Hepatocyte (in vitro differentiated cells): ENCODE measurements around the gene MPHOSPH10. TPM values are rescaled to one million over a fixed set of nuclear protein-coding genes. Genes with fewer than 3 reads are reported as not detected.

Source experiments
- DNase-seq: peaks from one replicate; pipeline ENCODE4 v3.0.0-alpha.2; 2016; ENCODE audit warnings: low spot score
- H2AFZ ChIP-seq: fragments of 200-600 bp; sonication (generic); 2 replicates; pipeline ENCODE4 v1.6.0; 2016; ENCODE audit warnings: antibody characterized with exemption, mild to moderate bottlenecking
- H3K27ac ChIP-seq: fragments of 200-600 bp; sonication (generic); 2 replicates; pipeline ENCODE4 v1.5.1; 2016; ENCODE audit warnings: mild to moderate bottlenecking
- H3K27me3 ChIP-seq: fragments of 200-600 bp; sonication (generic); 2 replicates; pipeline ENCODE4 v1.6.1; 2016
- H3K36me3 ChIP-seq: fragments of 200-600 bp; sonication (generic); replicated peaks from 2 replicates; pipeline ENCODE4 v1.5.1; 2016; ENCODE audit warnings: low read depth; ENCODE audit not compliant: insufficient read depth
- H3K4me1 ChIP-seq: fragments of 200-600 bp; sonication (generic); 2 replicates; pipeline ENCODE4 v1.5.1; 2016; ENCODE audit warnings: mild to moderate bottlenecking, moderate library complexity; ENCODE audit not compliant: insufficient read depth
- H3K4me2 ChIP-seq: fragments of 200-600 bp; sonication (generic); 2 replicates; pipeline ENCODE4 v1.6.0; 2016
- H3K4me3 ChIP-seq: fragments of 200-600 bp; sonication (generic); 2 replicates; pipeline ENCODE4 v1.5.1; 2016; ENCODE audit warnings: mild to moderate bottlenecking
- H3K79me2 ChIP-seq: fragments of 200-600 bp; sonication (generic); 2 replicates; pipeline ENCODE4 v1.6.0; 2017; ENCODE audit warnings: mild to moderate bottlenecking
- H3K9me2 ChIP-seq: fragments of 200-600 bp; sonication (generic); replicated peaks from 2 replicates; pipeline ENCODE4 v1.6.0; 2017; ENCODE audit warnings: mild to moderate bottlenecking; ENCODE audit not compliant: insufficient read depth
- H3K9me3 ChIP-seq: fragments of 200-600 bp; sonication (generic); 2 replicates; pipeline ENCODE4 v1.5.1; 2016; ENCODE audit warnings: low read depth, mild to moderate bottlenecking
- H4K20me1 ChIP-seq: fragments of 200-600 bp; sonication (generic); 2 replicates; pipeline ENCODE4 v1.6.0; 2016; ENCODE audit warnings: mild to moderate bottlenecking; ENCODE audit not compliant: insufficient read depth, poor library complexity, severe bottlenecking
- EZH2 ChIP-seq: fragments of 200-600 bp; sonication (generic); IDR thresholded peaks from 2 replicates; pipeline ENCODE4 v1.6.1; 2016; ENCODE audit warnings: antibody characterized with exemption, mild to moderate bottlenecking, borderline replicate concordance
- EZH2phosphoT487 ChIP-seq: fragments of 200-600 bp; sonication (generic); IDR thresholded peaks from one replicate; pipeline ENCODE4 v1.6.1; 2018; ENCODE audit warnings: antibody characterized with exemption, mild to moderate bottlenecking, low read depth, moderate library complexity; ENCODE audit not compliant: unreplicated experiment, severe bottlenecking
- WGBS: methylation state at CpG from one replicate; pipeline ENCODE4 v1.1.6; 2016; ENCODE audit warnings: low lambda C conversion rate; ENCODE audit errors: missing lambda C conversion rate; 5-methylcytosine and 5-hydroxymethylcytosine counted together
- polyA plus RNA-seq: library from polyadenylated mRNA; unstranded; fragments of >200 nt; fragmentation: Nextera tagmentation; extraction: Ambion mirVana; gene quantifications from 2 replicates; pipeline ENCODE4 v1.2.1, GENCODE V29; 2016
- total RNA-seq: library from RNA; depleted of rRNA; stranded (reverse); fragments of >200 nt; gene quantifications from 2 replicates; pipeline ENCODE4 v1.2.3, GENCODE V29; 2014
- TF ChIP-seq, protein P1 (sequence below): fragments of 200-600 bp; sonication (generic); IDR thresholded peaks from 2 replicates; pipeline ENCODE4 v1.5.1; 2016; ENCODE audit warnings: antibody characterized with exemption, mild to moderate bottlenecking; ENCODE audit not compliant: poor library complexity

Gene MPHOSPH10
- total and polyA plus RNA-seq, 2 experiments from 2014 or later, result 17.0 to 18.8 TPM

DNA sequence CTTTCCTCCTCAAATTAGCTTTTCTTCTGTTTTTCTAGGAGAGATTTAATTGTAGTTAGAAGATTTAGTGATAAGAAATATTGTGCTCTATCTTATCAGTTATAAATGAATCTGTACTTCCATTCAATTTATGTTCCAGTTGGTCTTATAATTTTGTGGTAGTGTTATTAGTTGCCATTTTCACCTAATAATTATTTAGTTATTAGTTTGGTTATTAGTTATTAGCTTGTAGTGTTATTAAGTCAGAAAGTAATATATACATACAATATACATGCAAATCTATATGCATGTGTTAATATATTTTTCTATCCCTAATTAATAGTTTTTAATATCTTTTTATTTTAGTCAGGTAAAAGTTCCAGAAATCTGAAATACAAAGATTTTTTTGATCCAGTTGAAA, 3.2 kb downstream of the MPHOSPH10 start:
- Histone ChIP-seq H3K36me3 (no peaks in the 10 kb centered on the region), H3K9me2 (no peaks in the 10 kb centered on the region), H2AFZ (no peak overlapping the region), H3K27me3 (no peaks in the 10 kb centered on the region), H3K4me1 (peaks cover 9% of the 10 kb centered on the region), H3K4me3 (no peak overlapping the region), H4K20me1 (no peaks in the 10 kb centered on the region), H3K79me2 (peaks cover 43% of the 10 kb centered on the region), H3K9me3 (no peaks in the 10 kb centered on the region), H3K27ac (no peak overlapping the region), H3K4me2 (no peak overlapping the region)
- TF ChIP-seq, protein P1, sequence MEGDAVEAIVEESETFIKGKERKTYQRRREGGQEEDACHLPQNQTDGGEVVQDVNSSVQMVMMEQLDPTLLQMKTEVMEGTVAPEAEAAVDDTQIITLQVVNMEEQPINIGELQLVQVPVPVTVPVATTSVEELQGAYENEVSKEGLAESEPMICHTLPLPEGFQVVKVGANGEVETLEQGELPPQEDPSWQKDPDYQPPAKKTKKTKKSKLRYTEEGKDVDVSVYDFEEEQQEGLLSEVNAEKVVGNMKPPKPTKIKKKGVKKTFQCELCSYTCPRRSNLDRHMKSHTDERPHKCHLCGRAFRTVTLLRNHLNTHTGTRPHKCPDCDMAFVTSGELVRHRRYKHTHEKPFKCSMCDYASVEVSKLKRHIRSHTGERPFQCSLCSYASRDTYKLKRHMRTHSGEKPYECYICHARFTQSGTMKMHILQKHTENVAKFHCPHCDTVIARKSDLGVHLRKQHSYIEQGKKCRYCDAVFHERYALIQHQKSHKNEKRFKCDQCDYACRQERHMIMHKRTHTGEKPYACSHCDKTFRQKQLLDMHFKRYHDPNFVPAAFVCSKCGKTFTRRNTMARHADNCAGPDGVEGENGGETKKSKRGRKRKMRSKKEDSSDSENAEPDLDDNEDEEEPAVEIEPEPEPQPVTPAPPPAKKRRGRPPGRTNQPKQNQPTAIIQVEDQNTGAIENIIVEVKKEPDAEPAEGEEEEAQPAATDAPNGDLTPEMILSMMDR, result no peak
- no peak for TF ChIP-seq EZH2phosphoT487
- TF ChIP-seq EZH2, result no peak
- DNase-seq, result no peak

DNA sequence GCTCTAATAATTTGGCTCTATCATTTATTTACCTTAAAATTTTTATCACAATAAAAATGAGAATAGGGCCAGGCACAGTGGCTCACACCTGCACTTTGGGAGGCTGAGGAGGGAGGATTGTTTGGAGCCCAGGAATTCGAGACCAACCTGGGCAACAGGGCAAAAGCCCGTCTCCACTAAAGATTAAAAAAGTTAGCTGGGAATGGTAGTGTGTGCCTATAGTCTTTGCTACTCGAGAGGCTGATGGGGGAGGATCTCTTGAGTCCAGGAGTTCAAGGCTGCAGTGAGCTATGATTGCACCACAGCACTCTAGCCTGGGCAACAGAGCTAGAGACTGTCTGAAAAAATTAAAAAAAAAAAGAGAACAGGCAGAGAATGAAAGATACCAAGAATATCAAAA, 5.7 kb downstream of the MPHOSPH10 start:
- TF ChIP-seq, protein P1, result no peak
- TF ChIP-seq EZH2phosphoT487, result no peak
- no peak for TF ChIP-seq EZH2
- no peaks in the 10 kb centered on the region for H3K9me3 ChIP-seq

DNA sequence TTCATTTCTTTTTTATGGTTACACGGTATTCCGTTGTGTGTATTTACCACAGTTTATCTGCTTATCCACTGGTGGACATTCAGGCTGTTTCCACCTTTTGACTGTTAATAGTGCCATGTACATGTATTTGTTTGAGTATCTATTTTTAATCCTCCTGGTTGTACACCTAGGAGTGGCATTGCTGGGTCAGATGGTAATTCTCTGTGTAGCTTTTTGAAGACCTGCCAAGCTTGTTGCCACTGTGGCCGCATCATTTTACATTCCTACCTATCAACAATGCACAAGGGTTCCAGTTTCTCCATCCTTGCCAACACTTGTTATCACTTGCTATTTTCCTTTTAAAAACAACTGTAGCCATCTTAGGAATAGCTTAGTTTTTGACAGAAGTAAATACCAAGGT, 13.3 kb downstream of the MPHOSPH10 start:
- Histone ChIP-seq H3K9me3 (no peaks in the 10 kb centered on the region), H3K79me2 (no peaks in the 10 kb centered on the region), H3K4me3 (no peak overlapping the region), H3K27ac (no peak overlapping the region), H3K4me1 (no peaks in the 10 kb centered on the region), H3K27me3 (no peaks in the 10 kb centered on the region), H4K20me1 (no peaks in the 10 kb centered on the region), H3K9me2 (no peaks in the 10 kb centered on the region), H3K36me3 (no peaks in the 10 kb centered on the region), H3K4me2 (no peak overlapping the region), H2AFZ (no peak overlapping the region)
- WGBS, result 99% methylated on average over 3 of the region's 3 CpGs
- DNase-seq, result no peak
- TF ChIP-seq EZH2phosphoT487 (no peak), EZH2 (no peak)
- TF ChIP-seq, protein P1, result no peak

More for the DNA sequence above, 5.7 kb downstream of the MPHOSPH10 start:
- Histone ChIP-seq H3K27me3 (no peaks in the 10 kb centered on the region), H4K20me1 (no peaks in the 10 kb centered on the region), H2AFZ (no peak overlapping the region), H3K4me2 (no peak overlapping the region), H3K9me2 (no peaks in the 10 kb centered on the region), H3K79me2 (peaks cover 28% of the 10 kb centered on the region), H3K27ac (no peak overlapping the region), H3K4me3 (no peak overlapping the region), H3K36me3 (no peaks in the 10 kb centered on the region), H3K4me1 (peaks cover 7% of the 10 kb centered on the region)
- WGBS, result 88% methylated on average over 3 of the region's 3 CpGs
- DNase-seq, result no peak

DNA sequence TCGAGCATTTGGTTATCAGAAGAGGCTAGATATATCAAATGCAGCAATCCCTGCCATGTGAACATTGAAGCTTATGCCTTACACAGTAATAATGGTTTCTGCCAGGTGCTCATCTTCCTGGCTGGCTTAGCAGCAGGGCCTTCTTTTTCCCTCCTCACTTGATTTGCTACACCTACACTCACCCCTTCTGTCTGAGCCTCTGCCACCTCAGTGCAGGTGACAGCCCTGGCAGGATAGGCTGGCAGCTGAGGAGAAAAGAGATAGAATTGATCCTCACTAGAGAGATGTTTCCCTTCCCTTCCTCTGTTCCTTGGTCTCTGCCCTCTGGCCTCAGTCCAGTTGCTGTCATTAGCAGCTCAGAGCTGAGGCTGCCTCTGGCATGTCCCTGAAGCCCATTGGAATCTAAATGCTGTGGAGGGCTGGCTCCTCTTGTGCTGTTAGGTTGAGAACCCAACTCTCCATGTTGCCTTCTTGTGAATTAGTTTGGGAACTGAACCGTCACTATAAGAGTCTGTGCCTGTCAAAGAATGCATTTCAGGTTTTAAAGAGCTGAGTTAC, 18.2 kb downstream of the MPHOSPH10 start:
- 92% methylated on average over 2 of the region's 2 CpGs for WGBS
- Histone ChIP-seq H3K4me1 (no peaks in the 10 kb centered on the region), H3K79me2 (no peaks in the 10 kb centered on the region), H3K4me2 (no peak overlapping the region), H2AFZ (no peak overlapping the region), H3K9me2 (no peaks in the 10 kb centered on the region), H3K4me3 (no peak overlapping the region), H3K27me3 (no peaks in the 10 kb centered on the region), H3K9me3 (no peaks in the 10 kb centered on the region), H3K36me3 (no peaks in the 10 kb centered on the region), H3K27ac (no peak overlapping the region), H4K20me1 (no peaks in the 10 kb centered on the region)
- DNase-seq, result no peak
- TF ChIP-seq EZH2phosphoT487, result no peak
- TF ChIP-seq EZH2, result no peak
- TF ChIP-seq, protein P1, result no peak
